Calu3 (cell line): ENCODE data around the gene TENM4. TPM values are rescaled to one million over a fixed set of nuclear protein-coding genes. Genes with fewer than 3 reads are reported as not detected.

ENCODE experiments used
- BruUV-seq: library from RNA; stranded (reverse); fragments of 400-500 nt; replicated peaks from 2 replicates; lab custom pipeline; 2021; lab: Mats Ljungman, UMichigan
- CTCF ChIA-PET: fragments of 300-600 bp; sonication (Branson Sonifier 250); formaldehyde crosslinking; loops from one replicate; lab custom pipeline; 2022; ENCODE audit warnings: antibody characterized with exemption; lab: Charles Lee
- DNase-seq: peaks from one replicate; pipeline ENCODE4 v3.0.0; 2022
- H3K27ac Mint-ChIP-seq: one replicate; pipeline ENCODE4 v1.8.0; 2022; ENCODE audit warnings: mixed read lengths; ENCODE audit not compliant: unreplicated experiment
- H3K27me3 Mint-ChIP-seq: one replicate; pipeline ENCODE4 v1.8.0; 2022; ENCODE audit warnings: mixed read lengths; ENCODE audit not compliant: unreplicated experiment
- H3K36me3 Mint-ChIP-seq: one replicate; pipeline ENCODE4 v1.8.0; 2022; ENCODE audit warnings: mild to moderate bottlenecking, moderate library complexity, mixed read lengths; ENCODE audit not compliant: insufficient read depth, unreplicated experiment
- H3K4me1 Mint-ChIP-seq: one replicate; pipeline ENCODE4 v1.8.0; 2022; ENCODE audit warnings: mild to moderate bottlenecking, low read depth, mixed read lengths; ENCODE audit not compliant: unreplicated experiment
- H3K4me3 Mint-ChIP-seq: one replicate; pipeline ENCODE4 v1.8.0; 2022; ENCODE audit warnings: mild to moderate bottlenecking, low read depth, moderate library complexity, mixed read lengths; ENCODE audit not compliant: unreplicated experiment
- H3K9me3 Mint-ChIP-seq: one replicate; pipeline ENCODE4 v1.8.0; 2022; ENCODE audit warnings: low read depth, mixed read lengths; ENCODE audit not compliant: unreplicated experiment
- intact Hi-C: fragments of 100-400 bp; cut with micrococcal nuclease; formaldehyde crosslinking; loops from one replicate; pipeline ENCODE4 v1.10.0; 2022; ENCODE audit not compliant: unreplicated experiment
- total RNA-seq: library from RNA; stranded (reverse); gene quantifications from 2 replicates; pipeline ENCODE4 v1.2.3, GENCODE V29; 2022
- TF ChIP-seq, protein P1 (sequence below): fragments of 200-600 bp; IDR thresholded peaks from one replicate; pipeline ENCODE4 v1.8.0; 2022; ENCODE audit warnings: antibody characterized with exemption; ENCODE audit not compliant: unreplicated experiment

Gene TENM4
- total RNA-seq, 1 experiment from 2014 or later = not detected

DNA sequence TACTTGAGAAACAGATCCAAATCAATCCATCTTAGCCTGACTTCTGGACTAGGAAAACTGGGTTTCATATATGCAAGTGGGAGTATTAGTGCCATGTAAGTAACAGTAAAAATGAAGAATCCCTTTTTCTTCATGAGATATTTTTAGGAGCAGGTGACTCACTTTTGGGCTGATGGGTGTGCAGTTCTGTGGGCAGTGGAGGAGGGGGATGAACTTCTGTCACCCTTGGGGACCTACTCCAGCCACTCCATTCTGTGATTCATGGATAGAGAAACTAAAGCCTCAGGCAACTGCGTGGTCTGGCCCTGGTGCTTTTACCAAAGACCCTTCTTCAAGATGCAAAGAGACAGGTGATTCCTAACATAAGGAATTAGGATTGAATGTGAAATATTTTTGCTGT lies 657.5 kb downstream of the TENM4 start:
- H3K27me3 Mint-ChIP-seq = peaks cover 67% of the 10 kb centered on the region
- CTCF ChIA-PET = no interaction called here
- H3K36me3 Mint-ChIP-seq = no peaks in the 10 kb centered on the region
- DNase-seq = no peak
- BruUV-seq = no TSS peak
- no peaks in the 10 kb centered on the region for H3K4me1 Mint-ChIP-seq
- H3K9me3 Mint-ChIP-seq = no peaks in the 10 kb centered on the region
- TF ChIP-seq, protein P1, sequence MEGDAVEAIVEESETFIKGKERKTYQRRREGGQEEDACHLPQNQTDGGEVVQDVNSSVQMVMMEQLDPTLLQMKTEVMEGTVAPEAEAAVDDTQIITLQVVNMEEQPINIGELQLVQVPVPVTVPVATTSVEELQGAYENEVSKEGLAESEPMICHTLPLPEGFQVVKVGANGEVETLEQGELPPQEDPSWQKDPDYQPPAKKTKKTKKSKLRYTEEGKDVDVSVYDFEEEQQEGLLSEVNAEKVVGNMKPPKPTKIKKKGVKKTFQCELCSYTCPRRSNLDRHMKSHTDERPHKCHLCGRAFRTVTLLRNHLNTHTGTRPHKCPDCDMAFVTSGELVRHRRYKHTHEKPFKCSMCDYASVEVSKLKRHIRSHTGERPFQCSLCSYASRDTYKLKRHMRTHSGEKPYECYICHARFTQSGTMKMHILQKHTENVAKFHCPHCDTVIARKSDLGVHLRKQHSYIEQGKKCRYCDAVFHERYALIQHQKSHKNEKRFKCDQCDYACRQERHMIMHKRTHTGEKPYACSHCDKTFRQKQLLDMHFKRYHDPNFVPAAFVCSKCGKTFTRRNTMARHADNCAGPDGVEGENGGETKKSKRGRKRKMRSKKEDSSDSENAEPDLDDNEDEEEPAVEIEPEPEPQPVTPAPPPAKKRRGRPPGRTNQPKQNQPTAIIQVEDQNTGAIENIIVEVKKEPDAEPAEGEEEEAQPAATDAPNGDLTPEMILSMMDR = no peak
- intact Hi-C loops = no loop called here
- no peak overlapping the region for H3K4me3 Mint-ChIP-seq
- H3K27ac Mint-ChIP-seq = no peak overlapping the region

DNA sequence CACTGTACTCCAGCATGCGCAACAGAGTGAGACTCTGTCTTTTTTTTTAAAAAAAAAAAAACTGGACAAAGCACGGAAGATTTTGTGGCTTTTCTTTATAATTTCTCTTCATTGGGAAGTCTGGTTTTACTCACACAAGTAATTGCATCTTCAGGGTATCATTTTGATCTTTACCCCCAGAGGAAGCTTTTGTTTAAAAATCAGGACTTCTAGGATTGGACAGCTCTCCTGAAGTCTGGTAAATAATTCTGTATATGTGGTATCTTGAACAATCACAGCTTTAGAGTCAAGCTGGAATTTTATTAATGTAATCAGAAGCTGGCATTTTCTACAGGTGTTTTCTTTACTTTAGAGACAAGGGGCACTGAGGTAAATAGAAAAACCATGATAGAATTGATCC lies 658.1 kb downstream of the TENM4 start:
- Mint-ChIP-seq H3K4me3 (no peak overlapping the region), H3K27me3 (peaks cover 69% of the 10 kb centered on the region), H3K36me3 (no peaks in the 10 kb centered on the region), H3K27ac (no peak overlapping the region), H3K4me1 (no peaks in the 10 kb centered on the region), H3K9me3 (no peaks in the 10 kb centered on the region)
- intact Hi-C loops = no loop called here
- TF ChIP-seq, protein P1 = no peak
- CTCF ChIA-PET = no interaction called here
- no peak for DNase-seq
- no TSS peak for BruUV-seq

DNA sequence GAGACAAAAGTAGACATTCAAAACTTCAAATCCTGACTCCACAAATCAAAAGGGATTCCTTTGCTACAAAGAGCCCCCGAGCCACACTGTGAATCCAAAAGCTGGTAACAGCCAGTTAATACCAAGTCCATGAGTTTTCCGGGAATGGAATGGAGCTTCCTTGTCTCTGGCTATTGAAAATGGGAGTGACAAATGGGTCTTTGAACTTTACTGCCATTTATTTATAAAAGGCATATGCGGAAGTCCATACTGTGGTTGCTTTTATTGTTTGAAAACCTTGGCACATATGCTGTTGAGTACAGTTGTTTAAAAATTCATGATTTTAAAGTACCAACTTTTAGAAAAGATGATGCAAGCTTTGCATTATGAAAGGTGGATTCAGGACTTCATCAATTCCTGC lies 659.9 kb downstream of the TENM4 start:
- H3K9me3 Mint-ChIP-seq = no peaks in the 10 kb centered on the region
- H3K27me3 Mint-ChIP-seq = peaks cover 71% of the 10 kb centered on the region
- no peak overlapping the region for H3K27ac Mint-ChIP-seq
- no TSS peak for BruUV-seq
- H3K36me3 Mint-ChIP-seq = no peaks in the 10 kb centered on the region
- no peak overlapping the region for H3K4me3 Mint-ChIP-seq
- intact Hi-C loops = no loop called here
- TF ChIP-seq, protein P1 = no peak
- DNase-seq = no peak
- CTCF ChIA-PET = interaction anchor here (0.6 kb wide), 1 partner anchor 48 kb away, joined by 3 read pairs; no protein-coding TSS in a partner anchor
- H3K4me1 Mint-ChIP-seq = no peaks in the 10 kb centered on the region

DNA sequence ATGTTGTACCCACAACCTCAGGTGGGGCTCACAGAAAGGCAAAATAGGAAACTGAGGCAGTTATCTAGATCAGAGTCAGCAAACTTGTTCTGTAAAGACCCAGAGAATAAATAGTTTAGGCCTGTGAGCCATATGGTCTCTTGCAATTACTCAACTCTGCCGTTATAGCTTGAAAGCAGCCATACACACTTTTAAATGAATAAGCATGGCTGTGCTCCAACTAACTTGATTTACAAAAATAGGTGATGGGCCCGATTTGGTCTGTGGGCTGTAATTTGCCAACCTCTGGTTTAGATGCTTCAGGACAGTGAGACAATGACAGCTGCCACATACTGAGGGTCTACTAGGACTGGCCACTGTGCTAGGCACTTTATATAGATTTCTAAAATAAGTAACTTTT lies 667.3 kb downstream of the TENM4 start:
- Mint-ChIP-seq H3K27ac (no peak overlapping the region), H3K27me3 (peaks cover 70% of the 10 kb centered on the region), H3K36me3 (no peaks in the 10 kb centered on the region), H3K4me1 (no peaks in the 10 kb centered on the region), H3K9me3 (peaks cover 3% of the 10 kb centered on the region), H3K4me3 (no peak overlapping the region)
- CTCF ChIA-PET = no interaction called here
- TF ChIP-seq, protein P1 = no peak
- no peak for DNase-seq
- intact Hi-C loops = no loop called here
- BruUV-seq = no TSS peak
